Hepatocyte (in vitro differentiated cells): ENCODE data around the gene FMOD.

ENCODE experiments used
- EZH2 ChIP-seq: fragments of 200-600 bp; sonication (generic); IDR thresholded peaks from 2 replicates; pipeline ENCODE4 v1.6.1; 2016; ENCODE audit warnings: antibody characterized with exemption, mild to moderate bottlenecking, borderline replicate concordance
- EZH2phosphoT487 ChIP-seq: fragments of 200-600 bp; sonication (generic); IDR thresholded peaks from one replicate; pipeline ENCODE4 v1.6.1; 2018; ENCODE audit warnings: antibody characterized with exemption, mild to moderate bottlenecking, low read depth, moderate library complexity; ENCODE audit not compliant: unreplicated experiment, severe bottlenecking
- TF ChIP-seq, protein P1 (sequence below): fragments of 200-600 bp; sonication (generic); IDR thresholded peaks from 2 replicates; pipeline ENCODE4 v1.5.1; 2016; ENCODE audit warnings: antibody characterized with exemption, mild to moderate bottlenecking; ENCODE audit not compliant: poor library complexity

DNA sequence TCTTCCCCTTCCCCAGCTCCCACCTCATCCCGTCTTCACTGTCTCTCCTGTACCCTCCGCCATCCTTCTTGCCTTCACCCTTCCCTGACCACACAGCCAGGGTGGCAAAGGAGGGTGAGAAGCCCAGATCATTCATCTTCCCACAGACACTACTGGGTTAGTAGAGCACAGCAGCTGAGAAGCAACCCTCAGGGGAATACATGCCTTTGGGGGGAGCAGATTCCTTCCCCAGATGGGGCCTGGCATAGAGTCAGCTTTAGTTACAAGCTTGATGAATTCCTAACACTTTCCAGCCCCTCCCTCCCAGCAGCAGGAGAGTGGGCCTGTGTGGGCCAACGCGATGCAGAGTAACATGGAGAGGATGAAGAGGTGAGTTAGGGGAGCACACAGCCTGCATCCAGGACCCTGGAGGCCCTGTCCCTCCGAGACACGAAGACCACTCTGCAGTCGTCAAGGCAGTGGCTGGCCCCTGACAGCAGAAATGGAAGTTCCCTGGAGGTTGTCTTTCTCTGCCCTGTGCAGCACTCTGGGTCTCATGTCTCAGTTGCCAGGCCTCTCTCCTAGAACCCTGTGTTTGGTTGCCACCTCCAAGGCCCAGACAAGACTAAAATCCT is 54.4 kb downstream of the FMOD start:
- TF ChIP-seq, protein P1, sequence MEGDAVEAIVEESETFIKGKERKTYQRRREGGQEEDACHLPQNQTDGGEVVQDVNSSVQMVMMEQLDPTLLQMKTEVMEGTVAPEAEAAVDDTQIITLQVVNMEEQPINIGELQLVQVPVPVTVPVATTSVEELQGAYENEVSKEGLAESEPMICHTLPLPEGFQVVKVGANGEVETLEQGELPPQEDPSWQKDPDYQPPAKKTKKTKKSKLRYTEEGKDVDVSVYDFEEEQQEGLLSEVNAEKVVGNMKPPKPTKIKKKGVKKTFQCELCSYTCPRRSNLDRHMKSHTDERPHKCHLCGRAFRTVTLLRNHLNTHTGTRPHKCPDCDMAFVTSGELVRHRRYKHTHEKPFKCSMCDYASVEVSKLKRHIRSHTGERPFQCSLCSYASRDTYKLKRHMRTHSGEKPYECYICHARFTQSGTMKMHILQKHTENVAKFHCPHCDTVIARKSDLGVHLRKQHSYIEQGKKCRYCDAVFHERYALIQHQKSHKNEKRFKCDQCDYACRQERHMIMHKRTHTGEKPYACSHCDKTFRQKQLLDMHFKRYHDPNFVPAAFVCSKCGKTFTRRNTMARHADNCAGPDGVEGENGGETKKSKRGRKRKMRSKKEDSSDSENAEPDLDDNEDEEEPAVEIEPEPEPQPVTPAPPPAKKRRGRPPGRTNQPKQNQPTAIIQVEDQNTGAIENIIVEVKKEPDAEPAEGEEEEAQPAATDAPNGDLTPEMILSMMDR = no peak
- no peak for TF ChIP-seq EZH2
- TF ChIP-seq EZH2phosphoT487 = no peak
